Natural killer cell (primary cell): ENCODE data around the gene NEDD4L. TPM values are rescaled to one million over a fixed set of nuclear protein-coding genes. Genes with fewer than 3 reads are reported as not detected.

Experiments used
- ATAC-seq, 3 donors: fragments of 150-1000 bp in 2 of 3; fragments of 200-7000 bp in 1 of 3; cut with Tn5 transposase; 1 replicate in 1 of 3; 2 replicates in 2 of 3; pipeline ENCODE4 v1.10.0; 2021; ENCODE audit warnings: mild to moderate bottlenecking in 2 of 3, moderate library complexity in 2 of 3
- DNase-seq, 2 donors: peaks; one replicate each; pipeline versions ENCODE4 v3.0.0 to v3.0.0-alpha.2; 2013 to 2021; ENCODE audit warnings: mixed read lengths in 1 of 2
- H3K27ac ChIP-seq: one replicate; pipeline ENCODE4 v1.5.1; 2013; ENCODE audit warnings: mild to moderate bottlenecking, low read length
- H3K27me3 ChIP-seq: one replicate; pipeline ENCODE4 v1.6.1; 2013; ENCODE audit warnings: low read length; ENCODE audit not compliant: control insufficient read depth, insufficient read depth
- H3K36me3 ChIP-seq: one replicate; pipeline ENCODE4 v1.6.1; 2013; ENCODE audit warnings: low read length; ENCODE audit not compliant: control insufficient read depth, insufficient read depth
- H3K4me1 ChIP-seq: one replicate; pipeline ENCODE4 v1.6.1; 2013; ENCODE audit warnings: low read length; ENCODE audit not compliant: control insufficient read depth, insufficient read depth
- H3K4me3 ChIP-seq: one replicate; pipeline ENCODE4 v1.5.1; 2013; ENCODE audit warnings: low read length
- H3K9me3 ChIP-seq: one replicate; pipeline ENCODE4 v1.6.1; 2013; ENCODE audit warnings: low read length; ENCODE audit not compliant: control insufficient read depth, insufficient read depth
- H3K27ac Mint-ChIP-seq, 2 donors: one replicate each; pipeline ENCODE4 v1.8.0; 2022; ENCODE audit warnings: mild to moderate bottlenecking in 2 of 2, mixed read lengths in 2 of 2, moderate library complexity in 1 of 2
- H3K27me3 Mint-ChIP-seq, 2 donors: one replicate each; pipeline ENCODE4 v1.8.0; 2022; ENCODE audit warnings: low read depth in 2 of 2, mixed read lengths in 2 of 2
- H3K36me3 Mint-ChIP-seq: one replicate; pipeline ENCODE4 v1.8.0; 2022; ENCODE audit warnings: mixed read lengths
- H3K4me1 Mint-ChIP-seq, 2 donors: one replicate each; pipeline ENCODE4 v1.8.0; 2022; ENCODE audit warnings: mixed read lengths in 2 of 2
- H3K4me3 Mint-ChIP-seq: one replicate; pipeline ENCODE4 v1.8.0; 2022; ENCODE audit warnings: mild to moderate bottlenecking, moderate library complexity, mixed read lengths
- H3K9me3 Mint-ChIP-seq, 2 donors: one replicate each; pipeline ENCODE4 v1.8.0; 2022; ENCODE audit warnings: mixed read lengths in 2 of 2
- WGBS: methylation state at CpG from one replicate; pipeline ENCODE4 v1.1.7; 2013; ENCODE audit warnings: missing lambda C conversion rate; ENCODE audit not compliant: insufficient coverage; 5-methylcytosine and 5-hydroxymethylcytosine counted together
- intact Hi-C: fragments of 100-400 bp; cut with micrococcal nuclease; formaldehyde crosslinking; loops from one replicate; pipeline ENCODE4 v1.14.2; 2022
- total RNA-seq, 4 donors: library from RNA; stranded (reverse); fragments of 120-200 nt in 1 of 4; gene quantifications; one replicate each; pipeline versions ENCODE4 v1.2.3 to v1.2.4, GENCODE V29; 2013 to 2022
- TF ChIP-seq, protein P1 (sequence below): fragments of 200-600 bp; IDR thresholded peaks from one replicate; pipeline ENCODE4 v1.8.0; 2022; ENCODE audit warnings: antibody characterized with exemption

Gene NEDD4L
- total RNA-seq, 3 donors from 2014 or later (not counting 1 experiment from before 2014, with no cell fraction given) = 3.4 to 15.3 (median 14.3) TPM

DNA sequence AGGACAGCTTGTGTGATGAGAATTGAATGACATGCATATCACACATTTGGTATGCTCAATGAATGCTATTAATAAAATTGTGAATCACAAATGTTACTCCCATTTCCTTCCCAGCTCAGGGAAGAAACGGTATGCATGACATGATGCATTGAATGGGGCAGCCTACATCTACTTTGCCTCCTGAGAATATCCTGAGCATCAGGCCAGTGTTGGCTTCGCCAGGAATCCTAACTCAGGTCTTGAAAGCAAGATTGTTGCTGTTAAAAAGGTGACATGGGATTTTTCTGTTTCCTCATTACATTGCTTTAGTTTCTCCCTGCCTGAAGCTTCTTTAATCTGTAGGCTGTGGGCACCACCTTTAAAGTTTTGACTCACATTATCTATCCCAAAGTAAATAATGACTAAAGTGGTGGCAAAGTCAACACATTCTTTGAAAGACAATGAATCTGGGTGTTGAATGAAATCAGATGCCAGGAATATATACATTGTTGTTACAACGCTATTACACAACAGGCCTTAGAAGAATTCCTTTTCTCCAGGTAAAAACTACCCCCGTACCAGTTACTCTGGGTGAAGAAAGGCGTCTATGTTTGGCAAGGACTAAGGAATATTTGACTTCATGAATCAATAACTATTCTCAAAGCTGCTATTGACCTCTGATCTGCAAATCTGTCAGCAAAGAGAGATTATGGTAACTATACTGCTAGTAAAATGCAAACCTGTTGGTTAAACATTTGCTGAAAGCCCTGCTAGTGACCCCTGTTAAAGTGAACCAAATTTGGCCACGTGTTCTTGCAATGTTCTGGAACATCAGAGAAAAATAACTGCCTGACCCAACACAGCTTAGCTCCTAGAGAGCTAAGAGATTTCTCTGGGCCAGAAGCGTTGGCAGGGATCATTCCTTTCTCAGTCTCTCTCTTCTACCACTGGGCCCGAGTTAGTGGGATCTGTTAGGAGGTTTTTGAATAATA is 30.5 kb upstream of the NEDD4L start:
- Mint-ChIP-seq H3K36me3 (no peaks in the 10 kb centered on the region), H3K27ac (no peak overlapping the region), H3K4me1 (no peaks in the 10 kb centered on the region), H3K27me3 (peaks cover 11 to 44% of the 10 kb centered on the region in 2 donors), H3K4me3 (no peak overlapping the region), H3K9me3 (peaks cover 0 to 3% of the 10 kb centered on the region in 2 donors)
- DNase-seq (no peak), ATAC-seq (no peak)
- no peaks in the 10 kb centered on the region for H3K9me3 ChIP-seq
- H3K4me1 ChIP-seq = no peaks in the 10 kb centered on the region
- no peak overlapping the region for H3K27ac ChIP-seq
- no peaks in the 10 kb centered on the region for H3K36me3 ChIP-seq
- H3K27me3 ChIP-seq = no peaks in the 10 kb centered on the region
- 63% methylated on average over 3 of the region's 8 CpGs for WGBS
- H3K4me3 ChIP-seq = no peak overlapping the region
- intact Hi-C loops = no loop called here
- TF ChIP-seq, protein P1, sequence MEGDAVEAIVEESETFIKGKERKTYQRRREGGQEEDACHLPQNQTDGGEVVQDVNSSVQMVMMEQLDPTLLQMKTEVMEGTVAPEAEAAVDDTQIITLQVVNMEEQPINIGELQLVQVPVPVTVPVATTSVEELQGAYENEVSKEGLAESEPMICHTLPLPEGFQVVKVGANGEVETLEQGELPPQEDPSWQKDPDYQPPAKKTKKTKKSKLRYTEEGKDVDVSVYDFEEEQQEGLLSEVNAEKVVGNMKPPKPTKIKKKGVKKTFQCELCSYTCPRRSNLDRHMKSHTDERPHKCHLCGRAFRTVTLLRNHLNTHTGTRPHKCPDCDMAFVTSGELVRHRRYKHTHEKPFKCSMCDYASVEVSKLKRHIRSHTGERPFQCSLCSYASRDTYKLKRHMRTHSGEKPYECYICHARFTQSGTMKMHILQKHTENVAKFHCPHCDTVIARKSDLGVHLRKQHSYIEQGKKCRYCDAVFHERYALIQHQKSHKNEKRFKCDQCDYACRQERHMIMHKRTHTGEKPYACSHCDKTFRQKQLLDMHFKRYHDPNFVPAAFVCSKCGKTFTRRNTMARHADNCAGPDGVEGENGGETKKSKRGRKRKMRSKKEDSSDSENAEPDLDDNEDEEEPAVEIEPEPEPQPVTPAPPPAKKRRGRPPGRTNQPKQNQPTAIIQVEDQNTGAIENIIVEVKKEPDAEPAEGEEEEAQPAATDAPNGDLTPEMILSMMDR = no peak

DNA sequence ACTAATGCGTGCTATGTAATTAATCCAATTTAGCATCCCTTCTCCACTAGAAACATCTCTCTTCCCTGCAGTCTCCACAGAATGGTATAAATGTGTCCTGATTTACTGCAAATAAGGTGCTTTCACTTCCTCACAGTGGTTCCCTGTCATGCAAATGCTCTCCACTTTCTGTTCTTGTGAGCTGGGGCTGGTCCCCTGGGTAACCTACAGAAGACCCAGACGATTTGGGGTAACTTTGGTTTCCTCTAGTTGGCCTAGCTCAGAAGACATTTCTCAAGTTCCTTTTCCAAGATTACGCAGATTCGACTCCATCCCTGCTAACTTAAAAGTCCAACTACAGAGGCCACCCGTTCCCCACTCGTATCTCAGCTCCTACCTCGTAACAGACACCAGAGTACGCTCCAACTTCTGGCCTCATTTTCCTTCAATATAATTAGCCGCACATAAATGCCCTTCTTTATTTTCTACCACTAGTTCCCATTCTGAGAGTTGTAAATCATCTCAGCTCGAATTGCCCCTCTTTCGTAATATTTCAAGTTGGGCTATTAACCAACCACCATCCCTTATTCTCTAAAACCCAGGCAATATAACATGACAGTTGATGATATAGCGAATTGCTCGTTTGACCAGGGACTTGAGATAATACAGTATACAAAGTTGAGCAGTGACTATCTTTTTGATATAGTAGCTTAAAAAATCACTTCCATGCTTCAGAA is 28.8 kb upstream of the NEDD4L start:
- WGBS = 69% methylated on average over 12 of the region's 13 CpGs
- no peaks in the 10 kb centered on the region for H3K36me3 Mint-ChIP-seq
- no peaks in the 10 kb centered on the region for H3K27me3 ChIP-seq
- no peaks in the 10 kb centered on the region for H3K4me1 Mint-ChIP-seq
- H3K4me1 ChIP-seq = no peaks in the 10 kb centered on the region
- TF ChIP-seq, protein P1 = no peak
- ATAC-seq (peak in 1 of 3 donors; percentile 30), DNase-seq (no peak)
- intact Hi-C loops = no loop called here
- no peak overlapping the region for H3K27ac ChIP-seq
- H3K27ac Mint-ChIP-seq = no peak overlapping the region
- H3K4me3 Mint-ChIP-seq = no peak overlapping the region
- H3K4me3 ChIP-seq = no peak overlapping the region
- peaks cover 0 to 3% of the 10 kb centered on the region in 2 donors for H3K9me3 Mint-ChIP-seq
- peaks cover 15 to 31% of the 10 kb centered on the region in 2 donors for H3K27me3 Mint-ChIP-seq
- H3K36me3 ChIP-seq = no peaks in the 10 kb centered on the region
- no peaks in the 10 kb centered on the region for H3K9me3 ChIP-seq

DNA sequence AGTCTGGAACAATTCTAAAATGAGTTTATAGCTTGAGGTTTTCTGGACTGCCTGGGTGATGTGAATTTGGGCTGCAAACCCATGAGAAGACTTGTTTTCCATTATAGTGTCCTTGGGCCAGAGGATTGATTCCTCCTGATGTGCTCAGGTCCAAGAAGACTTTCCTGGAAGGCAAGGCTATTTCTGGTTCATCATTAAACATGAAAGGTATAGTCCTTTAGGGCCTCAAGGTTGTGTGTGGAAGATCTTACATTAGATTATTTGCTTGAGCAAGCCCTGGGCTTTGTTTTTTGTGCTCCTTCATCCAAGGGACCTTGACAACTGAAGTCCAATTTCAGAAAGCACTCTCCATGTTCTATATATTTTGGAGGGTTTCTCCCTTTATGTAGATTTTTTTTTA is 26.8 kb upstream of the NEDD4L start:
- H3K4me1 Mint-ChIP-seq = no peaks in the 10 kb centered on the region

More for the DNA sequence above, 26.8 kb upstream of the NEDD4L start:
- Histone ChIP-seq H3K36me3 (no peaks in the 10 kb centered on the region), H3K27ac (no peak overlapping the region), H3K27me3 (no peaks in the 10 kb centered on the region), H3K4me3 (no peak overlapping the region), H3K4me1 (no peaks in the 10 kb centered on the region), H3K9me3 (no peaks in the 10 kb centered on the region)
- TF ChIP-seq, protein P1 = no peak
- Mint-ChIP-seq H3K27ac (no peak overlapping the region), H3K36me3 (no peaks in the 10 kb centered on the region), H3K9me3 (peaks cover 0 to 3% of the 10 kb centered on the region in 2 donors), H3K27me3 (peaks cover 19% of the 10 kb centered on the region in 2 donors), H3K4me3 (no peak overlapping the region)
- ATAC-seq = no peak
- no peak for DNase-seq
- intact Hi-C loops = no loop called here
